Stimulated activated CD8-positive, alpha-beta memory T cell treated with anti-CD3 and anti-CD28 coated beads, Interleukin-4, amount 100 ng/mL, for 4 hours (primary cell): ENCODE data around the gene TRH.
"Not testable (repeated sequence)": the region's sequence is repeated elsewhere in the genome, so short reads cannot be mapped to it uniquely, and the experiment has no call there.

Experiments
- DNase-seq, 2 donors: peaks; one replicate each; pipeline ENCODE4 v3.0.0-alpha.2; 2020; ENCODE audit warnings: low read depth in 2 of 2, low spot score in 1 of 2

TRH gene

DNA sequence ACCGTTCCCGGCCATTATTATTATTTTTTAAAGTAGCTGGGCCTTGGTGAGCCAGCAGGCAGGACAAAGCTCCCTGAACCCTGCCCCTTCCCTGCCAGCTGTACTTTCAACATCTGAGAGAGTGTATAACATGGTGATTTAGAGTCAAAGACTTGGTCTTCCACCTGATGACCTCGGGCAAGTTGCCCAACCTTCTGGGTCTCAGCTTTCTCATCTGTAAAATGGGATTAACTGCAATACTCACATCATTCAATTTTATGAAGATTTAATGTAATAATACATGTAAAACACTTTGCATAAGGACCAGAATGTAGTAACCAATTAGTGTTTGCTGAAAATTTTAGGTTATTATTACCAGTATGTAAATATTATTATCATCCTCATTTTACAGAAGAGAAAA lies 11.9 kb upstream of the TRH start:
- DNase-seq: no peak

- no peak for DNase-seq
These were observed 8.6 kb upstream of the TRH start for GRCh38 chr3:129965937-129966336.

DNA sequence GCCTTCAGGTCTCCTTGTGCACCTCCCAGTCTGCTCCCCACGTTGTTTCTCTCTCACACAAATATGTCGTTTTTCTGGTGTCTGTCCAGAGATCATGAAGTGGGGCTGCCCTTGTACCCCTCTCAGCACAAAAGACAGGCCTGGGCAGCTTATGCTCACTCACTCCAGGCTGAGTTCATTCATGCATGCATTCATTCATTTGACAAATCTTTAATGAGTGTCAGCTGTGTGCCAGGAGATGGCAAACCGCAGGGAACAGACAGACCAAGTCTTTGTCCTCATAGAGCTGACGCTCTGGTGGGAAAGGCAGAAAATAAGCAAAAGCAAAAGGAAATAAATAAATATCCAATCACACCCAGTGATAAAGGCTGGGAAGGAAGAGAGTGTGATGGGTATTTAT lies 7.6 kb upstream of the TRH start:
- no peak for DNase-seq

GRCh38 chr3:129967761-129968160 lies 6.8 kb upstream of the TRH start:
- no peak for DNase-seq

- no peak for DNase-seq
These were observed 3.0 kb upstream of the TRH start for GRCh38 chr3:129971351-129972052.

DNA sequence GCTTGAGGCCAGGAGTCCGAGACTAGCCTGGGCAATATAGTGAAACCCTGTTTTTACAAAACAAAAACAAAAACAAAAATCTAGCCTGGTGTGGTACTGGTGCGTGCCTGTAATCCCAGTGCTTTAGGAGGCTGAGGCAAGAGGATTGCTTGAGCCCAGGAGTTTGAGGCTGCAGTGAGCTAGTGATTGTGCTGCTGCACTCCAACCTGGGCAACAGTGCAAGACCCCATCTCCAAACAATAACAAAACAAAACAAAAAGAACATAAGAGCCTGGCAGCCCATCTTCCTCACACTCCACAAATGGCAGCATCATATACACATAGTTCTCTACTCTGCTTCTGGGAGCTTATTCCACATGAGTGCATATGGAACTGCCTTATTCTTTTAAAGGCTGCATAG lies 2.2 kb upstream of the TRH start:
- no peak for DNase-seq

DNA sequence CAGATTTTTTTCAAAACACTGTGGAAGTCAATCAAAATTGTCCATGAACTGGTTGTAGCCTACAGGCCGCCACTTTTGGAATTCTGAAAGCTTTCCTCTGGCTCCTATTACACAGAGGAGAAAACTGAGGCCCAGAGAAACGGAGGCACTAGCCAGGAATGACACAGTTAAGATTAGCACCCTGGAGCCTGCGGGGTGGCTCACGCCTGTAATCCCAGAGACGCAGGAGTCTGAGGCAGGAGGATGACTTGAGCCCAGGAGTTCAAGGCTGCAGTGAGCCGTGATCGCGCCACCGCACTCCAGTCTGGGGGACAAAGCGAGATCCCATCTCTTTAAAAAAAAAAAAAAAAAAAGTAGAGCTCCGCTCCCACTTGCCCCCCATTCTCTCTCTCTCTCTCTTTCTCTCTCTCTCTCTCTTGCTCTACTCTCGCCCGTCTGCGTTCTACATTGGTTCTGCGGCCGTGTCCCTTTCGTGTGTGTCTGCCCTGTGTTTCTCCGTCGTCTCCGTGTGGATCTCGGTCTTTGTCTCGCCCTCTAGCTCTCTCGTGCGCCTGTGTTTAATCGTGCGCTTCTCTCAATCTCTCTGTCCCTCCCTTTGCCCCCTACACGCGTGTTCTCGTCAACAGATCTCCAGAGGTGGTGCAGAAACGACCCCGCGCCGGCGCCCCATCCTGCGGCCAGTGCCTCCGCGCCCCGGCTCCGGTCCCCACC lies 512 bp upstream of the TRH start:
- no peak for DNase-seq

DNA sequence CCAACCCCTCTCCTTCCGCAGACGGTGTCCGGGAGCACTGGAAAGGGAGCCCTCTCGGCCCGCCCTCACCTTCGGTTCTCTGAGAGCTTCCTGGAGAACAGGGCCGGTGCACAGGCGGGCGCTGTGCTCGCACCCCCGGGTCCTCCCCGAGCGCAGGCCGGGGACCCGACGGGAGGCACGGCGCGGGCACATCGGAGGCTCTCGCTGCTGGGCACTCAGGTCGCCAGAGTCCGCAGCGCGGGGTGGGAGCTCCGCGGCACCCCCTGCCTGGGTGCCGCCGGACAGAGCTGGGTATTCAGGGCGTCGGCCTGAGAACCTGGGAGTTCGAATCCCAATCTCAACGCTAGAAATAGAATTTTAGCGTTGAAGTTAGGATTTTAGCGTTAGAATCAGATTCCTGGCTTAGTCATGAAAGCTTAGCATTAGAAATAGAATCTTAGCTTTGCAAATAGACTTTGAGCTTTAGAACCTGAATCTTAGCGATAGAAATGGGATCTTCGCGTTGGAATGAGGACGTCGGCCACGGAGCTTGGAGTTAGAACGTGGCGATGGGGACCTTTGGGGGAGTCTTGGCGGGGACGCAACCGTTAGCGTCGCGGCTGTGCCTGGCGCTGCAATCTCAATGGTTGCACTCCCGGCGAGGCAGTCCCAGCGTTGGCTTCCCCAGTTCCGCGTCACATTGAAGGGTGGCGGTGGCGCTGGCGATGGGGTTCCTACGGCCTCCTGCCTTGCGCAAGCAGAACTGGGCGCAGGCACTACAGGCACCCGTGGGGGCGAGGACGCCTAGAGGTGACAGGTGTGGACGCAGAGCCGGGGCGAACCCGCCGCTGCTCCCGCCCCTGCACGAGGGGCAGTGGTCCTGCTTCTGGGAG lies 549 bp downstream of the TRH start:
- no peak for DNase-seq

DNA sequence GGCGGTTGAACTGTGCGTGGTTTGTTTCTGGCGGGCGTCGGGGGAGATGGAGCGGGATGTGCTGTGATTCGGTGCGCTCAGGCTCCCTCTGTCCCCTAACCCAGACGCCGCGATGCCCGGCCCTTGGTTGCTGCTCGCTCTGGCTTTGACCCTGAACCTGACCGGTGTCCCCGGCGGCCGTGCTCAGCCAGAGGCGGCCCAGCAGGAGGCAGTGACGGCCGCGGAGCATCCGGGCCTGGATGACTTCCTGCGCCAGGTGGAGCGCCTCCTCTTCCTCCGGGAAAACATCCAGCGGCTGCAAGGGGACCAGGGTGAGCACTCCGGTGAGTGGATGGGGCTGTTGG lies 1.2 kb downstream of the TRH start:
- no peak for DNase-seq

DNA sequence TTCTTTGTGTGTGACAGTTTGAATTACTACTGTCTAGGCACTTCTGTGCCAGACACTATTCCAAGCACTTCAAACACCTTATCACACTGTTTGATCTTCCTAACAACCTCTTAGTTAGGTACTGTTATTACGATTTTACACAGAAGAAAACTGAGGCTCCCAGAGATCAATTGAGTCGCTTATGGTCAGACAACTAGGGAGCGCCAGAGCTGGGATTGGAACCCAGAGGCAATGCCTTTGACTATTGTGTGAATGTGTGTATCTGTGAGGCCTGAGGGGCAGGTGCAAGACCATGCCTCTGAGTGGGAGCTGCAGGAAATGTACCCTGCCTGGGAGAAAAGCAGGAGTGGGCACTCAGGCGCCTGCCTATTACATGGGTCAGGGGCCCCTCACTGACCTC lies 1.8 kb downstream of the TRH start:
- DNase-seq: no peak

DNA sequence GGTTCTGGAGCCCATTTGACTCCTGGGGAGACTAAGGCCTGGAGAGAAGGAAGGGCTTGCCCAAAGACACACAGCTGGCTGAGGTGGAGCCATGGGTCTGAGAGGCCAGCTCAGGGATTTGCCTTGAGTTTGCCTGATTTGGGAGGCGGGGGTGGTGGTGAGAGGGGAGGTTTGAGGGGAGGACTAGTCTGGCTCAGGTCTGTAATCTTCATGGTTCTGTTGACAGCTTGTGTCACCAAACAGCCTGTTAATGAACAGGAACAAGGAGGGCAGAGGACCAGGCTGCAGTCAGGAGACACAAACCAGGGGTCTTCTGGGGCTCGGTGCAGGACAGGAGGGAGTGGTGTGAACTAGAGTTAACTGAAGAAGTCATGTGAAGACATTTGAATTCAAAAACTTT lies 3.6 kb downstream of the TRH start:
- DNase-seq: no peak

DNA sequence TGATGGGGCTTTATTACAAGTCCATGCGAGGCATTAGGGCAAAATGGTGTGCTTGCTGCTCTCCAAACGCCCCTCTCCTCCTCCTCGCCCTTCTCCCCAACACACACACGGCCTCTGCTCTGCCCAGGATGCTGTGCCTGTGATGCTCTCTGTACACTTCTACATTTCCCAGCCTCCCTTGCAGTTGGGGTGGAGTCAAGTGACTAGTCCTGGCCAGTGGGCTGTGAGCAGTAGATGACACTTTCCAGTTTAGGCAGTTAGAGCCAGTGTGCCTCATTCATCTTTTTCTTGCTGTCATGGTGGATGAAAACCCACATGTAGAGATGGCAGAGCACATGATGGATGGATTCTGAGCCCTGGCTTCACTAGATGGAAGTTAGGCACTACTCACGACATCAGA lies 5.4 kb downstream of the TRH start:
- no peak for DNase-seq

- no peak for DNase-seq
These were observed 9.0 kb downstream of the TRH start for GRCh38 chr3:129983561-129983960.

DNA sequence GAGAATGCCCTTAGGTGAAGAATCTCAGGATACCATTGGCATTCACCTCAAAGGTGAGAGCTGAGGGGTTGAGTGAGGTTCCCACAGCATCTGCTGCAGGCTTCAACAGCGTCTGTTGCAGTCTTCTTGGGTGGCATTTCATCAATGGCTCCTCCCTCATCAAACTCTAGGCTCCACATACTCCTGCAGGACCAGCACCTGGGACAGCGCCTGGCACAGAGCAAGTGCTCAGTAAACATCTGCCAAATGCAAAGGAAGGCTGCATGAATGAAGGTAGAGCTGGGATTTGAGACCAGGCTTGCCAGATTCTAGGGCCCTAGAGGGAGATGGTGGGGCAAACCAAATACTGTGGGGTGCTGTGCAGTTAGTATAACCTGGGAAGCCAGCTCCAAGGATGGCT lies 9.6 kb downstream of the TRH start:
- no peak for DNase-seq

DNA sequence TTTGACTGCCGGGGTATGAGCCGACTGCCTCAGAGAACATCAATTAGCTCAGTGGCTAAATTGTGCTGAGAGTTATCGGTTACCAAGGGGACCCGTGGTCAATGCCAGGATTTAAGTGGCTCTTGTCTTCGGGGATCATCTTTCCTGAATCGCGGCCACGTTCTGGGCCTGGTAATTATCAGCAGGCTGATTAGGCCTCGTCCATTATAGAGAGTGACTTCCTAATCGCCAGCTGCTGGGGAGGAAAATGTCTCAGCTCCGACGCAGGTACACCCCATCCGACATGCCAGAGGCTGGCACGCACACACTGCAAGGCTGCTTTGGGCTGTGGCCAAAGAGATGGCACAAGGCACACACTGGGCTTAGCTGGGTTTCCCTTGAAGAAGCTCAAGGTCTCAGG lies 10.6 kb downstream of the TRH start:
- no peak for DNase-seq

DNA sequence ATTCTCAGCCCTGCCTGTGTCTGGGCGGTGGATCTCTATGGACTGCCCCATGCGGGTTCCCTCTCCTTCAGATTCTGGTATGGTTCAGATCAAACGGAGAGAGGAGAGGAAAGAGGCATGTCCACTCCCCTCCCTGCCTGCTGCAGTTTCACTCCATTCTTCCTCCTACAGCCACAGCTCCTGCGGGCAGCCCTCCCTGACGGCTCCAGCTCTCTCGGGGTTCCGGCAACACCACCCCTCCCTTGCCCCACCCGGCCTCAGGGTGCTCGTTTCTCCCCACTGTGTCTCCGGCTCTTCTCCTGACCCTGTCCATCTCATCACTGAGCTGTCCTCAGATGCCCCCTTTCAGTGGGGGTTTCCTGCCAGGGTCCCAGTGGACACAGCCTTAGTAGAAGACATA lies 13.9 kb downstream of the TRH start:
- DNase-seq: no peak

DNA sequence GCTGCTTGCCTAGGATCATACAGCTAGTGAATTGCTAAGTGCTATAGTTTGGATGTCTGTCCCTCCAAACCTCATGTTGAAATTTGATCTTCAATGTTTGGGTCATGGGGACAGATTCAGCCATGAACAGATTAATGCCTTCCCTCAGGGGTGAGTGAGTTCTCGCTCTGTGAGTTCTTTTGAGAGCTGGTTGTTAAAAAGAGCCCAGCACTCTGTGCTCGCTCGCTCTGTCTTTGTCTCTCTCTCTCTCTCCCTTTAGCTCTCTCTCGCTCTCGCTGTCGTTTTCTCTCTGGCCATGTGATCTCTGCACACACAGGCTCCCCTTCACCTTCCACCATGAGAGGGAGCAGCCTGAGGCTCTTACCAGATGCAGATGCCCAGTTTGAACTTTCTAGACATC lies 14.9 kb downstream of the TRH start:
- no peak for DNase-seq

DNA sequence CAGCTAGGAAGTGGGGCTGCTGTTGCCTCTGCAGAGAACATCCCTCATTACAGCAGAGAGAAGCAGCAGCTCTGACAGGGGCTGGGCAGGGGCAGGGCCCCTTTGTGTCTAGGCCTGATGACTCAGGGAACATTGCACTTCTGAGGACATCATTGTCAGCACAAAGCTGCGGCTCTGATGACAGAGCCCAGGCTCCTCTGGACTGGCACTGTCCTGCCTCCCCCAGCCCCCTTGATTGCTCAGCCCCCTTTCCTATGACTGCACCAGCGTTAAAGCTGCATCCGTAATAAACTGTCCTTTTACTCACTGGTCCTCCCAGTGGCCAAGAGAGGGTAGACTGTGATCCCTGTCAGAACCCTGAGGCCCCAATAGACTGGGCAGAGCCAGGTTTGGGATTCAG lies 18.3 kb downstream of the TRH start:
- DNase-seq: no peak

DNA sequence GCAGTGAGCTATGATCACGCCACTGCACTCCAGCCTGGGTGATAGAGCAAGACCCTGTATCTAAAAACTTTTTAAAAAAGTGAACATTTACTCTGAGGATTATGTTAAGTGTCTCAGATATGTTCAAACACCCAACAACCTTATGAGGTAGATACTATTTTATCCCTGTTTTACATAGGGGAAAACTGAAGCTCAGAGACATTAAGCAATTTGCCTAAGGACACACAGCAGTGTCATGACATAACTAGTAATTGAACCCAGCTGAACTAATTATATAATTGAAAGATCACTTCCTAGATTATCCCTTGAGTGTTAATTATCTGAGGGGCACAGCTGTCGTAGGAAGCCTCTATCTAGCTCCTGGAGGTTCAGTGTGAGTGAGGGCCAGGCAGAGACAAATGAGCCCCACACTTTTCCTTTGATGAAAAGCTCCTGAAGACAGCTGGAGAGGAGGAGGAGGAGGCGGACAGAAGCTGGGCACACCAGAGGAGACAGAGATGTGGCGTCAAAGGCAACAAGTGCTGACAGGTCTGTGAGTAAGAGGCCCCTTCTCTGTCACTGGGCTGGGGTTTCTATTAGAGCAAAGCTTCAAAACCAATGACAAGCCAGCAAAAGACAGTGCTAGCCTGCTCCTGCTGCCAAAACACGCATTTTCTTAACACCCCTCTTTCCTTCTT lies 20.5 kb downstream of the TRH start:
- no peak for DNase-seq

- DNase-seq: no peak
These were observed 21.6 kb downstream of the TRH start for GRCh38 chr3:129996073-129996472.

GRCh38 chr3:129999176-129999575 lies 24.7 kb downstream of the TRH start:
- not testable (repeated sequence) for DNase-seq
